Keratinocyte (primary cell): ENCODE measurements around the gene CAMK2G. TPM values are rescaled to one million over a fixed set of nuclear protein-coding genes. Genes with fewer than 3 reads are reported as not detected.
"Not testable (repeated sequence)": the region's sequence is repeated elsewhere in the genome, so short reads cannot be mapped to it uniquely, and the experiment has no call there.

Experiments used
- DNase-seq: peaks from one replicate; pipeline ENCODE4 v3.0.0-alpha.2; 2011; ENCODE audit warnings: low read depth, missing footprints, low spot score
- FAIRE-seq: peaks from 2 replicates; lab custom pipeline; 2011; peaks lifted over from hg19 to GRCh38; lab: Jason Lieb, UNC
- H2AFZ ChIP-seq: 2 replicates; pipeline ENCODE4 v1.6.0; 2012; ENCODE audit warnings: low read length, control low read depth, inconsistent platforms; ENCODE audit not compliant: control insufficient read depth
- H3K27ac ChIP-seq: 2 replicates; pipeline ENCODE4 v1.5.1; 2011; ENCODE audit warnings: low read length; ENCODE audit not compliant: control insufficient read depth, insufficient read depth
- H3K27me3 ChIP-seq: 3 replicates; pipeline ENCODE4 v1.6.0; 2011; ENCODE audit warnings: low read length; ENCODE audit not compliant: control insufficient read depth, insufficient read depth; ENCODE audit errors: extremely low read depth
- H3K36me3 ChIP-seq, 2 experiments: 2 replicates in 1 of 2; 3 replicates in 1 of 2; pipeline ENCODE4 v1.5.1; 2011; ENCODE audit warnings: low read length in 2 of 2, mild to moderate bottlenecking in 1 of 2; ENCODE audit not compliant: control insufficient read depth in 2 of 2, insufficient read depth in 2 of 2; ENCODE audit errors: extremely low read depth in 1 of 2
- H3K4me1 ChIP-seq: 3 replicates; pipeline ENCODE4 v1.5.1; 2011; ENCODE audit warnings: low read length; ENCODE audit not compliant: control insufficient read depth, insufficient read depth; ENCODE audit errors: extremely low read depth
- H3K4me2 ChIP-seq: 3 replicates; pipeline ENCODE4 v1.6.0; 2011; ENCODE audit warnings: low read depth, low read length; ENCODE audit not compliant: control insufficient read depth, insufficient read depth; ENCODE audit errors: extremely low read depth
- H3K4me3 ChIP-seq, 3 experiments: fragments of 200-600 bp in 1 of 3; sonication (generic) in 1 of 3; 2 replicates in 2 of 3; 3 replicates in 1 of 3; pipeline ENCODE4 v1.5.1; 2011 to 2016; ENCODE audit warnings: low read length in 3 of 3, mild to moderate bottlenecking in 3 of 3, control low read depth in 2 of 3, inconsistent platforms in 1 of 3, low read depth in 1 of 3, mixed read lengths in 1 of 3, mixed run types in 1 of 3, moderate library complexity in 1 of 3; ENCODE audit not compliant: control insufficient read depth in 2 of 3, insufficient read depth in 2 of 3; ENCODE audit errors: extremely low read depth in 1 of 3
- H3K79me2 ChIP-seq: 2 replicates; pipeline ENCODE4 v1.6.0; 2012; ENCODE audit warnings: low read length; ENCODE audit not compliant: control insufficient read depth, insufficient read depth
- H3K9ac ChIP-seq: 3 replicates; pipeline ENCODE4 v1.6.0; 2011; ENCODE audit warnings: low read length; ENCODE audit not compliant: control insufficient read depth, insufficient read depth; ENCODE audit errors: extremely low read depth
- H3K9me1 ChIP-seq: 3 replicates; pipeline ENCODE4 v1.6.0; 2011; ENCODE audit warnings: low read length; ENCODE audit not compliant: control insufficient read depth, insufficient read depth; ENCODE audit errors: extremely low read depth
- H3K9me3 ChIP-seq: 2 replicates; pipeline ENCODE4 v1.5.1; 2012; ENCODE audit warnings: low read depth, low read length; ENCODE audit not compliant: control insufficient read depth
- H4K20me1 ChIP-seq: 3 replicates; pipeline ENCODE4 v1.6.0; 2011; ENCODE audit warnings: low read length; ENCODE audit not compliant: control insufficient read depth, insufficient read depth; ENCODE audit errors: extremely low read depth
- EZH2 ChIP-seq: IDR thresholded peaks from one replicate; pipeline ENCODE4 v1.6.1; 2012; ENCODE audit warnings: inconsistent platforms, mild to moderate bottlenecking, low read length, moderate library complexity
- dilution Hi-C: fragments of 300-500 bp; cut with MboI; formaldehyde crosslinking; loops from one replicate; pipeline ENCODE4 v1.7.0; 2020; ENCODE audit warnings: low sequenced_read_pairs; ENCODE audit not compliant: extremely low pct_ligation_motif_present
- polyA plus RNA-seq, 5 experiments: library from polyadenylated mRNA; depleted of rRNA in 3 of 5; stranded (reverse) in 3 of 5; stranded (forward) in 1 of 5; unstranded in 1 of 5; fragments of >200 nt; gene quantifications; 1 replicate in 1 of 5; 2 replicates in 3 of 5; 3 replicates in 1 of 5; pipeline versions ENCODE4 v1.2.1 to v1.2.3, GENCODE V29; 2011 to 2012; ENCODE audit warnings: missing spikeins in 2 of 5, low read depth in 1 of 5, low replicate concordance in 1 of 5
- TF ChIP-seq, protein P1 (sequence below), 3 experiments: IDR thresholded peaks in 1 of 3; conservative IDR thresholded peaks in 1 of 3; optimal IDR thresholded peaks in 1 of 3; 2 replicates in 2 of 3; 3 replicates in 1 of 3; pipeline versions ENCODE3 to v1.5.1; 2011; ENCODE audit warnings: low read length in 3 of 3, mild to moderate bottlenecking in 3 of 3, moderate library complexity in 2 of 3, control low read depth in 1 of 3, inconsistent platforms in 1 of 3; ENCODE audit not compliant: insufficient read depth in 2 of 3; ENCODE audit errors: extremely low read depth in 1 of 3

Gene CAMK2G
- polyA plus RNA-seq, 1 donor (not counting 4 experiments of a cell fraction or from before 2014, with no cell fraction given): 17.6 TPM

DNA sequence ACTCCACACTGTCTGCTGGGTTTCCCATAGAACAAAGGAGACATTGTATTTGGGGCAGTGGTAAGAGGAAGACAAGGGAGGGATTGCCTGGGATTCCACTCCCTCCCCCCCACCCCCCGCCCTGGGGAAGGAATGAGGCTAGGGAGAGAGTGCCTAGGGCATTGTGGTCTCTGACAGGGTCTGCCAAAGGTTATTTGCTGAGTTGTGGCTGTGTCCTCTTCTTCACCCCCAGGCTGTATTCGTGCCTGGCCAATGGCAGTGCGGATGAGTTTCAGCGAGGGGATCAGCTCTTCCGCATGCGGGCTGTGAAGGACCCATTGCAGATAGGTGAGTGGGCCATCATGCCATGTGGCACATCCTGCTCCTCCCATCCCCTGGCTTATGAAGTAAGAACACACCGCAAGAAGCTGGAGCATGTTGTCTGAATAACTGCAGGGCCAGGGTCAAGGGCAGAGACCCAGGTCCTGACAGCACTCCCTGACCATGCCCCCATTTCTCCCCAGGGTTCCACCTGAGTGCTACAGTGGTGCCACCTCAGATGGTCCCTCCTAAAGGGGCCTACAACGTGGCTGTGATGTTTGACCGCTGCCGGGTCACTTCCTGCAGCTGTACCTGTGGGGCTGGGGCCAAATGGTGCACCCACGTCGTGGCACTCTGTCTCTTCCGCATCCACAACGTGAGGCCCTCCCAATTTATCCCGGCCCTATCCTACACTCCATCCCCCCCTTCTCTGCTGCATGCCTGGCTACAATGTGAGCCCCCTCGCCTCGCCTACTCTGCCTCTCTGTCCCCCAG lies 85.3 kb downstream of the CAMK2G start:
- peaks cover 3% of the 10 kb centered on the region for H4K20me1 ChIP-seq
- H3K4me1 ChIP-seq: peaks cover 11% of the 10 kb centered on the region
- no peak overlapping the region for H3K27ac ChIP-seq
- no peak overlapping the region for H3K4me3 ChIP-seq
- no peak overlapping the region for H3K9ac ChIP-seq
- peaks cover under 1% of the 10 kb centered on the region for H3K9me1 ChIP-seq
- DNase-seq (no peak), FAIRE-seq (no peak)
- H3K27me3 ChIP-seq: no peaks in the 10 kb centered on the region
- H3K4me2 ChIP-seq: no peak overlapping the region
- H2AFZ ChIP-seq: no peak overlapping the region
- dilution Hi-C loops: no loop called here
- peaks cover 34% of the 10 kb centered on the region for H3K79me2 ChIP-seq
- peaks cover 29 to 37% of the 10 kb centered on the region in 2 experiments for H3K36me3 ChIP-seq
- no peaks in the 10 kb centered on the region for H3K9me3 ChIP-seq
- no peak for TF ChIP-seq EZH2
- TF ChIP-seq, protein P1, sequence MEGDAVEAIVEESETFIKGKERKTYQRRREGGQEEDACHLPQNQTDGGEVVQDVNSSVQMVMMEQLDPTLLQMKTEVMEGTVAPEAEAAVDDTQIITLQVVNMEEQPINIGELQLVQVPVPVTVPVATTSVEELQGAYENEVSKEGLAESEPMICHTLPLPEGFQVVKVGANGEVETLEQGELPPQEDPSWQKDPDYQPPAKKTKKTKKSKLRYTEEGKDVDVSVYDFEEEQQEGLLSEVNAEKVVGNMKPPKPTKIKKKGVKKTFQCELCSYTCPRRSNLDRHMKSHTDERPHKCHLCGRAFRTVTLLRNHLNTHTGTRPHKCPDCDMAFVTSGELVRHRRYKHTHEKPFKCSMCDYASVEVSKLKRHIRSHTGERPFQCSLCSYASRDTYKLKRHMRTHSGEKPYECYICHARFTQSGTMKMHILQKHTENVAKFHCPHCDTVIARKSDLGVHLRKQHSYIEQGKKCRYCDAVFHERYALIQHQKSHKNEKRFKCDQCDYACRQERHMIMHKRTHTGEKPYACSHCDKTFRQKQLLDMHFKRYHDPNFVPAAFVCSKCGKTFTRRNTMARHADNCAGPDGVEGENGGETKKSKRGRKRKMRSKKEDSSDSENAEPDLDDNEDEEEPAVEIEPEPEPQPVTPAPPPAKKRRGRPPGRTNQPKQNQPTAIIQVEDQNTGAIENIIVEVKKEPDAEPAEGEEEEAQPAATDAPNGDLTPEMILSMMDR (optimal IDR thresholded peaks at IDR 0.05 in 1 of 3, IDR thresholded peaks at IDR 0.05 in 1 of 3, conservative IDR thresholded peaks at IDR 0.05 in 1 of 3; ENCODE audit: extremely low read depth in 1 of 3, insufficient read depth in 2 of 3, low read length in 3 of 3): no peak

DNA sequence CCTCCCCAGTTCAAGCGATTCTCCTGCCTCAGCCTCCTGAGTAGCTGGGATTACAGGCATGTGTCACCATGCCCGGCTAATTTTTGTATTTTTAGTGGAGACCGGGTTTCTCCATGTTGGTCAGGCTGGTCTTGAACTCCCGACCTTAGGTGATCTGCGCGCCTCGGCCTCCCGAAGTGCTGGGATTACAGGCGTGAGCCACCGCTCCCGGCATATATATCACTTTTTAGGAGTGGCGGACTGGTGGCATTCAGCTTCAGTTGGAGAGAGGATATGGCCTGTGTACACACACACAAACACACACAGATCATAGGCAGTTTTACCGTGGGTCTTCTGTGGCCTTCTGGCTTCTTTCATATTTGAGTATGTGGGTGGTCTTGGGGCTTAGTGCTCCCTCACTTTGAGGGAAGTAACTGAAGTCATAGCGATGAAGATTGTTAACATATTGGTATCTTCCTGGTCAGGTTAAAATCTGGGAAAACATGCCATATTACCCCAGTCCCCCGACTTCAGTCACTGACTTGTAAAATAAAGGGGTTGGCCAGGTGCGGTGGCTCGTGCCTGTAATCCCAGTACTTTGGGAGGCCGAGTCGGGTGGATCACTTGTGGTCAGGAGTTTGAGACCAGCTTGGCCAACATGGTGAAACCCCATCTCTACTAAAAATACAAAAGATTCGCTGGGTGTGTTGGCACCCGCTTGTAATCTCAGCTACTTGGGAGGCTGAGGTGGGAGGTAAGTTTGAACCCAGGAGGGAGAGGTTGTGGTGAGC lies 87.1 kb downstream of the CAMK2G start:
- peaks cover 53% of the 10 kb centered on the region for H3K79me2 ChIP-seq
- H3K27ac ChIP-seq, H2AFZ ChIP-seq, H3K27me3 ChIP-seq, H3K9me3 ChIP-seq, H3K9me1 ChIP-seq, dilution Hi-C loops, H4K20me1 ChIP-seq, H3K4me2 ChIP-seq, H3K9ac ChIP-seq, H3K4me3 ChIP-seq, FAIRE-seq, DNase-seq: not testable (repeated sequence)
- H3K4me1 ChIP-seq: peaks cover 20% of the 10 kb centered on the region
- peaks cover 13 to 30% of the 10 kb centered on the region in 2 experiments for H3K36me3 ChIP-seq
